H1 (cell line): ENCODE measurements around the gene PTAR1. TPM values are rescaled to one million over a fixed set of nuclear protein-coding genes. Genes with fewer than 3 reads are reported as not detected.

Experiments
- JUN ChIP-seq: IDR thresholded peaks from 2 replicates; pipeline ENCODE4 v1.6.1; 2011; ENCODE audit warnings: low read depth, mild to moderate bottlenecking, improper control_type of control experiment, low read length
- NRF1 ChIP-seq: IDR thresholded peaks from 2 replicates; pipeline ENCODE4 v1.6.1; 2011; ENCODE audit warnings: mild to moderate bottlenecking, low read depth, low read length, improper control_type of control experiment
- SAP30 ChIP-seq: fragments of 300-600 bp; sonication (generic); IDR thresholded peaks from 2 replicates; pipeline ENCODE4 v1.7.1; 2012; ENCODE audit warnings: low read length, moderate library complexity, mild to moderate bottlenecking, inconsistent platforms; ENCODE audit not compliant: insufficient read depth, insufficient replicate concordance
- SIRT6 ChIP-seq: IDR thresholded peaks from one replicate; pipeline ENCODE4 v1.7.1; 2012; ENCODE audit warnings: low read length, inconsistent platforms
- SIX5 ChIP-seq: IDR thresholded peaks from 2 replicates; pipeline ENCODE4 v1.6.1; 2011; ENCODE audit warnings: mild to moderate bottlenecking, low read depth, low read length
- SP1 ChIP-seq: IDR thresholded peaks from 2 replicates; pipeline ENCODE4 v1.6.1; 2011; ENCODE audit warnings: low read depth, low read length
- SRF ChIP-seq: IDR thresholded peaks from 2 replicates; pipeline ENCODE4 v1.6.1; 2011; ENCODE audit warnings: mild to moderate bottlenecking, low read depth, low read length, moderate library complexity
- TEAD4 ChIP-seq: IDR thresholded peaks from 2 replicates; pipeline ENCODE4 v1.6.1; 2012; ENCODE audit warnings: low read depth, low read length, inconsistent platforms, mixed read lengths
- polyA plus RNA-seq, 7 experiments: library from polyadenylated mRNA; depleted of rRNA in 3 of 7; stranded (reverse) in 5 of 7; unstranded in 2 of 7; fragments of >200 nt in 5 of 7; fragments of 200-250 nt in 2 of 7; gene quantifications; 1 replicate in 5 of 7; 2 replicates in 1 of 7; 4 replicates in 1 of 7; pipeline versions ENCODE4 v1.2.1 to v1.2.3, GENCODE V29; 2011 to 2013; ENCODE audit warnings: missing spikeins in 2 of 7, mixed read lengths in 2 of 7
- total RNA-seq: library from RNA; stranded (reverse); fragmentation: NEBNext Ultra II Directional; extraction: Animal tissue kit (Norgen Biotek cat#: 25700); gene quantifications from 2 replicates; pipeline ENCODE4 v1.2.1, GENCODE V29; 2021

The PTAR1 gene
- total and polyA plus RNA-seq, 2 of the 8 experiments (the other 6 are each of a cell fraction or from before 2014, with no cell fraction given), result 19.5 to 84.9 TPM

GRCh38 chr9:69674716-69675438 is 84.9 kb downstream of the PTAR1 start (continued):
- TF ChIP-seq NRF1 (no peak), SIRT6 (no peak), SRF (no peak), TEAD4 (no peak), JUN (no peak), SAP30 (no peak), SIX5 (no peak), SP1 (no peak)
